ENCODE data around the gene PITPNM1.
"Not testable (repeated sequence)": the region's sequence is repeated elsewhere in the genome, so short reads cannot be mapped to it uniquely, and the experiment has no call there.

The PITPNM1 gene

GRCh38 chr11:67482827-67483798, 22.1 kb downstream of the PITPNM1 start, which contains the start of gene AIP:
AIP (plus strand) TSS chr11:67483026; CDS start chr11:67483159, 133 bp downstream.
- H3K27me3 Mint-ChIP-seq: no peaks in the 10 kb centered on the region
- peaks cover 5% of the 10 kb centered on the region for H3K36me3 Mint-ChIP-seq
- no peaks in the 10 kb centered on the region for H3K9me3 Mint-ChIP-seq
- H3K27ac Mint-ChIP-seq: peak within 1 kb of the TSS; percentile 92
- ATAC-seq (ENCODE audit: low read depth): peak; percentile 81
- H3K4me3 Mint-ChIP-seq: peak within 1 kb of the TSS; percentile 99
- peak; percentile 94 for DNase-seq (ENCODE audit: low spot score in 2 of 2)
- H3K4me1 Mint-ChIP-seq: peaks cover 48% of the 10 kb centered on the region

- H3K9me3 Mint-ChIP-seq: no peaks in the 10 kb centered on the region
- H3K36me3 Mint-ChIP-seq: no peaks in the 10 kb centered on the region
- H3K4me3 Mint-ChIP-seq: peak overlapping the region; percentile 99
- DNase-seq (ENCODE audit: low spot score in 2 of 2) (no peak), ATAC-seq (ENCODE audit: low read depth) (peak; percentile 15)
- peaks cover 40% of the 10 kb centered on the region for H3K4me1 Mint-ChIP-seq
- H3K27me3 Mint-ChIP-seq: no peaks in the 10 kb centered on the region
- peak overlapping the region; percentile 92 for H3K27ac Mint-ChIP-seq
These were observed 22.8 kb downstream of the PITPNM1 start for GRCh38 chr11:67482275-67482826.

- H3K36me3 Mint-ChIP-seq; H3K4me3 Mint-ChIP-seq; H3K27me3 Mint-ChIP-seq; H3K4me1 Mint-ChIP-seq; H3K9me3 Mint-ChIP-seq; ATAC-seq (ENCODE audit: low read depth); DNase-seq (ENCODE audit: low spot score in 2 of 2); H3K27ac Mint-ChIP-seq: not testable (repeated sequence)
These were observed 27.7 kb downstream of the PITPNM1 start for GRCh38 chr11:67477344-67478050.

GRCh38 chr11:67476692-67477091, 28.5 kb downstream of the PITPNM1 start:
- not testable (repeated sequence) for DNase-seq (ENCODE audit: low spot score in 2 of 2); H3K27me3 Mint-ChIP-seq; H3K36me3 Mint-ChIP-seq; ATAC-seq (ENCODE audit: low read depth); H3K4me1 Mint-ChIP-seq; H3K27ac Mint-ChIP-seq; H3K4me3 Mint-ChIP-seq; H3K9me3 Mint-ChIP-seq

GRCh38 chr11:67472882-67473281, 32.3 kb downstream of the PITPNM1 start:
- no peak overlapping the region for H3K4me3 Mint-ChIP-seq
- peaks cover 12% of the 10 kb centered on the region for H3K4me1 Mint-ChIP-seq
- no peaks in the 10 kb centered on the region for H3K9me3 Mint-ChIP-seq
- no peak overlapping the region for H3K27ac Mint-ChIP-seq
- DNase-seq (ENCODE audit: low spot score in 2 of 2): no peak
- no peaks in the 10 kb centered on the region for H3K27me3 Mint-ChIP-seq
- ATAC-seq (ENCODE audit: low read depth): no peak
- H3K36me3 Mint-ChIP-seq: no peaks in the 10 kb centered on the region

GRCh38 chr11:67470337-67471002, 34.7 kb downstream of the PITPNM1 start:
- Mint-ChIP-seq H3K9me3 (no peaks in the 10 kb centered on the region), H3K4me3 (no peak overlapping the region), H3K27me3 (no peaks in the 10 kb centered on the region), H3K36me3 (peaks cover 2% of the 10 kb centered on the region), H3K4me1 (peaks cover 21% of the 10 kb centered on the region), H3K27ac (no peak overlapping the region)
- ATAC-seq (ENCODE audit: low read depth): no peak
- DNase-seq (ENCODE audit: low spot score in 2 of 2): no peak

GRCh38 chr11:67469508-67469811, 35.7 kb downstream of the PITPNM1 start:
- no peak for DNase-seq (ENCODE audit: low spot score in 2 of 2)
- Mint-ChIP-seq H3K4me1 (peaks cover 27% of the 10 kb centered on the region), H3K9me3 (no peaks in the 10 kb centered on the region), H3K27ac (peak overlapping the region; percentile 70), H3K36me3 (peaks cover 5% of the 10 kb centered on the region), H3K27me3 (no peaks in the 10 kb centered on the region), H3K4me3 (peak overlapping the region; percentile 90)
- no peak for ATAC-seq (ENCODE audit: low read depth)

- H3K4me1 Mint-ChIP-seq: peaks cover 27% of the 10 kb centered on the region
- DNase-seq (ENCODE audit: low spot score in 2 of 2) (peak; percentile 79 to 86), ATAC-seq (ENCODE audit: low read depth) (peak; percentile 76)
- no peaks in the 10 kb centered on the region for H3K27me3 Mint-ChIP-seq
- H3K27ac Mint-ChIP-seq: peak within 1 kb of the TSS; percentile 79
- peaks cover 5% of the 10 kb centered on the region for H3K36me3 Mint-ChIP-seq
- H3K9me3 Mint-ChIP-seq: no peaks in the 10 kb centered on the region
- H3K4me3 Mint-ChIP-seq: peak within 1 kb of the TSS; percentile 90
These were observed 36.2 kb downstream of the PITPNM1 start, which contains the start of gene TMEM134 for GRCh38 chr11:67468759-67469507. TMEM134 (minus strand) TSS chr11:67469251; CDS start chr11:67469192, 59 bp downstream.

- peak overlapping the region; percentile 90 for H3K4me3 Mint-ChIP-seq
- no peaks in the 10 kb centered on the region for H3K9me3 Mint-ChIP-seq
- H3K36me3 Mint-ChIP-seq: peaks cover 5% of the 10 kb centered on the region
- ATAC-seq (ENCODE audit: low read depth): no peak
- no peaks in the 10 kb centered on the region for H3K27me3 Mint-ChIP-seq
- no peak for DNase-seq (ENCODE audit: low spot score in 2 of 2)
- H3K4me1 Mint-ChIP-seq: peaks cover 27% of the 10 kb centered on the region
- H3K27ac Mint-ChIP-seq: peak overlapping the region; percentile 79
These were observed 36.8 kb downstream of the PITPNM1 start for GRCh38 chr11:67468456-67468758.

GRCh38 chr11:67468056-67468455, 37.1 kb downstream of the PITPNM1 start:
- H3K9me3 Mint-ChIP-seq: no peaks in the 10 kb centered on the region
- peak overlapping the region; percentile 79 for H3K27ac Mint-ChIP-seq
- peak overlapping the region; percentile 90 for H3K4me3 Mint-ChIP-seq
- no peak for DNase-seq (ENCODE audit: low spot score in 2 of 2)
- peaks cover 5% of the 10 kb centered on the region for H3K36me3 Mint-ChIP-seq
- H3K27me3 Mint-ChIP-seq: no peaks in the 10 kb centered on the region
- no peak for ATAC-seq (ENCODE audit: low read depth)
- H3K4me1 Mint-ChIP-seq: peaks cover 27% of the 10 kb centered on the region

GRCh38 chr11:67466962-67467771, 38.0 kb downstream of the PITPNM1 start:
- Mint-ChIP-seq H3K27ac (peak overlapping the region; percentile 76), H3K4me1 (peaks cover 30% of the 10 kb centered on the region), H3K9me3 (no peaks in the 10 kb centered on the region), H3K27me3 (no peaks in the 10 kb centered on the region), H3K36me3 (peaks cover 5% of the 10 kb centered on the region), H3K4me3 (peak overlapping the region; percentile 90)
- DNase-seq (ENCODE audit: low spot score in 2 of 2): no peak
- ATAC-seq (ENCODE audit: low read depth): no peak

GRCh38 chr11:67466367-67466766, 38.8 kb downstream of the PITPNM1 start:
- Mint-ChIP-seq H3K4me3 (peak overlapping the region; percentile 90), H3K4me1 (peaks cover 23% of the 10 kb centered on the region), H3K36me3 (peaks cover 5% of the 10 kb centered on the region), H3K9me3 (no peaks in the 10 kb centered on the region), H3K27ac (peak overlapping the region; percentile 35), H3K27me3 (no peaks in the 10 kb centered on the region)
- DNase-seq (ENCODE audit: low spot score in 2 of 2) (no peak), ATAC-seq (ENCODE audit: low read depth) (no peak)

Measured in memory B cell (primary cell).